Activated T-helper 17 cell treated with anti-CD3 and anti-CD28 coated beads, Interleukin-2, amount 50 U/mL, for 72 hours (primary cell): Measurements from ENCODE around the gene SPIN1. TPM values are rescaled to one million over a fixed set of nuclear protein-coding genes. Genes with fewer than 3 reads are reported as not detected.
A peak's percentile ranks its signal among the peaks of the same experiment; 100 is the strongest.
"Not testable (repeated sequence)": the region's sequence is repeated elsewhere in the genome, so short reads cannot be mapped to it uniquely, and the experiment has no call there.

Experiments
- ATAC-seq: fragments of 150-1000 bp; cut with Tn5 transposase; replicated peaks from 2 replicates; pipeline ENCODE4 v1.10.0; 2021; ENCODE audit warnings: mild to moderate bottlenecking, moderate library complexity
- H3K27ac Mint-ChIP-seq: one replicate; pipeline ENCODE4 v1.8.0; 2022; ENCODE audit warnings: mixed read lengths
- H3K27me3 Mint-ChIP-seq: one replicate; pipeline ENCODE4 v1.8.0; 2022; ENCODE audit warnings: mixed read lengths
- H3K36me3 Mint-ChIP-seq: one replicate; pipeline ENCODE4 v1.8.0; 2022; ENCODE audit warnings: low read depth, mild to moderate bottlenecking, mixed read lengths
- H3K4me1 Mint-ChIP-seq: one replicate; pipeline ENCODE4 v1.8.0; 2022; ENCODE audit warnings: mixed read lengths
- H3K4me3 Mint-ChIP-seq: one replicate; pipeline ENCODE4 v1.8.0; 2022; ENCODE audit warnings: mild to moderate bottlenecking, mixed read lengths
- H3K9me3 Mint-ChIP-seq: one replicate; pipeline ENCODE4 v1.8.0; 2022; ENCODE audit warnings: mixed read lengths
- total RNA-seq, 2 donors: library from RNA; stranded (reverse); gene quantifications; one replicate each; pipeline ENCODE4 v1.2.3, GENCODE V29; 2022

The SPIN1 gene
- 10 to 100 TPM; 22.3 to 26.5 TPM for total RNA-seq

GRCh38 chr9:88388203-88388885 is at the start of gene SPIN1:
Gene SPIN1 (plus strand): TSS chr9:88388444. CDS start chr9:88426540, 38,096 bp downstream.
- Mint-ChIP-seq H3K9me3 (no peaks in the 10 kb centered on the region), H3K27me3 (no peaks in the 10 kb centered on the region), H3K4me3 (peak within 1 kb of the TSS; percentile 92), H3K4me1 (peaks cover 17% of the 10 kb centered on the region), H3K27ac (peak within 1 kb of the TSS; percentile 97), H3K36me3 (peaks cover 26% of the 10 kb centered on the region)
- ATAC-seq, result peak; percentile 82

GRCh38 chr9:88339317-88339716 is 48.9 kb upstream of the SPIN1 start:
- Mint-ChIP-seq H3K4me1 (no peaks in the 10 kb centered on the region), H3K36me3 (no peaks in the 10 kb centered on the region), H3K9me3 (no peaks in the 10 kb centered on the region), H3K27me3 (no peaks in the 10 kb centered on the region), H3K4me3 (no peak overlapping the region), H3K27ac (no peak overlapping the region)
- no peak for ATAC-seq

- H3K36me3 Mint-ChIP-seq, result no peaks in the 10 kb centered on the region
- no peaks in the 10 kb centered on the region for H3K9me3 Mint-ChIP-seq
- H3K27me3 Mint-ChIP-seq, result no peaks in the 10 kb centered on the region
- no peak overlapping the region for H3K27ac Mint-ChIP-seq
- ATAC-seq, result no peak
- no peak overlapping the region for H3K4me3 Mint-ChIP-seq
- no peaks in the 10 kb centered on the region for H3K4me1 Mint-ChIP-seq
Measured at GRCh38 chr9:88342246-88342645, 46.0 kb upstream of the SPIN1 start.

- H3K27ac Mint-ChIP-seq, result no peak overlapping the region
- no peaks in the 10 kb centered on the region for H3K4me1 Mint-ChIP-seq
- H3K27me3 Mint-ChIP-seq, result no peaks in the 10 kb centered on the region
- ATAC-seq, result no peak
- no peak overlapping the region for H3K4me3 Mint-ChIP-seq
- H3K9me3 Mint-ChIP-seq, result no peaks in the 10 kb centered on the region
- no peaks in the 10 kb centered on the region for H3K36me3 Mint-ChIP-seq
Measured at GRCh38 chr9:88344013-88344412, 44.2 kb upstream of the SPIN1 start.

- H3K4me3 Mint-ChIP-seq, H3K27me3 Mint-ChIP-seq, H3K9me3 Mint-ChIP-seq, H3K36me3 Mint-ChIP-seq, ATAC-seq, H3K4me1 Mint-ChIP-seq, H3K27ac Mint-ChIP-seq: not testable (repeated sequence)
Measured at GRCh38 chr9:88350354-88350753, 37.9 kb upstream of the SPIN1 start.

GRCh38 chr9:88355166-88355565 is 33.1 kb upstream of the SPIN1 start:
- Mint-ChIP-seq H3K27ac (no peak overlapping the region), H3K4me1 (peaks cover 6% of the 10 kb centered on the region), H3K9me3 (peaks cover 10% of the 10 kb centered on the region), H3K36me3 (no peaks in the 10 kb centered on the region), H3K4me3 (no peak overlapping the region), H3K27me3 (peaks cover 2% of the 10 kb centered on the region)
- ATAC-seq, result peak; percentile 77

GRCh38 chr9:88357250-88357649 is 31.0 kb upstream of the SPIN1 start:
- H3K27me3 Mint-ChIP-seq, H3K36me3 Mint-ChIP-seq, ATAC-seq, H3K4me1 Mint-ChIP-seq, H3K4me3 Mint-ChIP-seq, H3K9me3 Mint-ChIP-seq, H3K27ac Mint-ChIP-seq: not testable (repeated sequence)

- H3K27me3 Mint-ChIP-seq, result peaks cover 4% of the 10 kb centered on the region
- no peak overlapping the region for H3K27ac Mint-ChIP-seq
- peaks cover 6% of the 10 kb centered on the region for H3K4me1 Mint-ChIP-seq
- H3K4me3 Mint-ChIP-seq, result no peak overlapping the region
- no peaks in the 10 kb centered on the region for H3K36me3 Mint-ChIP-seq
- ATAC-seq, result no peak
- peaks cover 9% of the 10 kb centered on the region for H3K9me3 Mint-ChIP-seq
Measured at GRCh38 chr9:88358723-88359122, 29.5 kb upstream of the SPIN1 start.

- no peaks in the 10 kb centered on the region for H3K36me3 Mint-ChIP-seq
- no peak for ATAC-seq
- H3K9me3 Mint-ChIP-seq, result peaks cover 3% of the 10 kb centered on the region
- H3K4me1 Mint-ChIP-seq, result peaks cover 6% of the 10 kb centered on the region
- H3K27me3 Mint-ChIP-seq, result peaks cover 4% of the 10 kb centered on the region
- no peak overlapping the region for H3K4me3 Mint-ChIP-seq
- no peak overlapping the region for H3K27ac Mint-ChIP-seq
Measured at GRCh38 chr9:88359974-88360373, 28.3 kb upstream of the SPIN1 start.

- Mint-ChIP-seq H3K27me3 (peaks cover 4% of the 10 kb centered on the region), H3K9me3 (peaks cover 9% of the 10 kb centered on the region), H3K4me3 (no peak overlapping the region), H3K27ac (no peak overlapping the region), H3K36me3 (no peaks in the 10 kb centered on the region), H3K4me1 (no peaks in the 10 kb centered on the region)
- no peak for ATAC-seq
Measured at GRCh38 chr9:88362681-88363080, 25.6 kb upstream of the SPIN1 start.

GRCh38 chr9:88363661-88364060 is 24.6 kb upstream of the SPIN1 start:
- peaks cover 4% of the 10 kb centered on the region for H3K27me3 Mint-ChIP-seq
- H3K4me3 Mint-ChIP-seq, result no peak overlapping the region
- H3K9me3 Mint-ChIP-seq, result peaks cover 9% of the 10 kb centered on the region
- no peaks in the 10 kb centered on the region for H3K36me3 Mint-ChIP-seq
- no peak overlapping the region for H3K27ac Mint-ChIP-seq
- no peaks in the 10 kb centered on the region for H3K4me1 Mint-ChIP-seq
- no peak for ATAC-seq

GRCh38 chr9:88364706-88365105 is 23.5 kb upstream of the SPIN1 start:
- Mint-ChIP-seq H3K4me1 (no peaks in the 10 kb centered on the region), H3K36me3 (no peaks in the 10 kb centered on the region), H3K9me3 (peaks cover 9% of the 10 kb centered on the region), H3K27me3 (peaks cover 4% of the 10 kb centered on the region), H3K4me3 (no peak overlapping the region), H3K27ac (no peak overlapping the region)
- no peak for ATAC-seq

- Mint-ChIP-seq H3K36me3 (no peaks in the 10 kb centered on the region), H3K4me1 (no peaks in the 10 kb centered on the region), H3K9me3 (peaks cover 9% of the 10 kb centered on the region), H3K27me3 (peaks cover 14% of the 10 kb centered on the region), H3K4me3 (no peak overlapping the region), H3K27ac (no peak overlapping the region)
- no peak for ATAC-seq
Measured at GRCh38 chr9:88370346-88370745, 17.9 kb upstream of the SPIN1 start.

GRCh38 chr9:88372103-88372654 is 16.1 kb upstream of the SPIN1 start:
- H3K4me3 Mint-ChIP-seq, result no peak overlapping the region
- ATAC-seq, result no peak
- H3K9me3 Mint-ChIP-seq, result peaks cover 4% of the 10 kb centered on the region
- no peaks in the 10 kb centered on the region for H3K36me3 Mint-ChIP-seq
- H3K4me1 Mint-ChIP-seq, result no peaks in the 10 kb centered on the region
- H3K27me3 Mint-ChIP-seq, result peaks cover 14% of the 10 kb centered on the region
- no peak overlapping the region for H3K27ac Mint-ChIP-seq

GRCh38 chr9:88373045-88373444 is 15.2 kb upstream of the SPIN1 start:
- Mint-ChIP-seq H3K9me3 (no peaks in the 10 kb centered on the region), H3K27me3 (peaks cover 14% of the 10 kb centered on the region), H3K36me3 (no peaks in the 10 kb centered on the region), H3K4me1 (no peaks in the 10 kb centered on the region), H3K4me3 (no peak overlapping the region), H3K27ac (no peak overlapping the region)
- ATAC-seq, result no peak
